Measurements from ENCODE around the gene KERA. TPM values are rescaled to one million over a fixed set of nuclear protein-coding genes. Genes with fewer than 3 reads are reported as not detected.

Gene KERA
- total RNA-seq, 1 experiment from 2014 or later, result not detected

DNA sequence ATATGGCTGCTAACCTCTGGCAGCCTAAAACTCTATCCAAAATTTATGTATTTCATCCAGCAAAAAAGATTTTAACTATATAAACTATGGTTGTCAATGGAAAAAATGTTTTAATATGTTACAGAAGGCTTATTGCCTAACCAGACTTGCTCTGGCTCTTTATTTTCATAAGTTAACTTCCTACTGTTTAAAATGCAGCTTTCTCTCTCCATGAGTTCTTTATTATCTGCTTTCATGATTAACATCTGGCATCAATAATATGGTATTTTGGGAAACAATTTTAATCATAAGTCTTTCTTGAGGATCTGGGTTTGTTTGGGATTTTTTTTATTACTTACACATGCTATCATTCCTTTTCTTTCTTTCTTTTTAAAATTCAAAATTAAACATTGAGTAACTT lies 20.5 kb downstream of the KERA start:
- no peak for DNase-seq (ENCODE audit: low read depth, low spot score)
- in situ Hi-C loops (cut with HindIII; ENCODE audit: low pct_unique_long_range_greater_than_20kb, low sequenced_read_pairs), result no loop called here

DNA sequence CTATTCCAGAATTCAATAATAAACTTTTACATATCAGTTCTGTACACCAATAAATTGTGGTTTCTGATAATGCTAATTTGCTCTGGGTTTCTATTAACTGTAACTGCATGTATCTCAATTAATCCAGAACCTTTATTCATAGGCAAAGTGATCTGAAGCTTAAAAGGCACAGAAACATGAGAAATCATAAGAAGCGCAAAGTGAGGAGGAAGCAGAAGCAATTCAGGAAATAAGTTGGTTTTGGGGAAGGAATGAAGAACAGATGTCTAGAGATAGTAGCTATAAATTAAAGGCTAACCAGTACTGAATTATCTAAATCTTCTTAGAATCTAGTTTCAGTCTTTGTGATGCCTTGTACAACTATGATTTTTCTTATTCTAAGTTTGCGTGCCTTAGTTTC lies 24.6 kb downstream of the KERA start:
- no peak for DNase-seq (ENCODE audit: low read depth, low spot score)
- in situ Hi-C loops (cut with HindIII; ENCODE audit: low pct_unique_long_range_greater_than_20kb, low sequenced_read_pairs), result no loop called here

DNA sequence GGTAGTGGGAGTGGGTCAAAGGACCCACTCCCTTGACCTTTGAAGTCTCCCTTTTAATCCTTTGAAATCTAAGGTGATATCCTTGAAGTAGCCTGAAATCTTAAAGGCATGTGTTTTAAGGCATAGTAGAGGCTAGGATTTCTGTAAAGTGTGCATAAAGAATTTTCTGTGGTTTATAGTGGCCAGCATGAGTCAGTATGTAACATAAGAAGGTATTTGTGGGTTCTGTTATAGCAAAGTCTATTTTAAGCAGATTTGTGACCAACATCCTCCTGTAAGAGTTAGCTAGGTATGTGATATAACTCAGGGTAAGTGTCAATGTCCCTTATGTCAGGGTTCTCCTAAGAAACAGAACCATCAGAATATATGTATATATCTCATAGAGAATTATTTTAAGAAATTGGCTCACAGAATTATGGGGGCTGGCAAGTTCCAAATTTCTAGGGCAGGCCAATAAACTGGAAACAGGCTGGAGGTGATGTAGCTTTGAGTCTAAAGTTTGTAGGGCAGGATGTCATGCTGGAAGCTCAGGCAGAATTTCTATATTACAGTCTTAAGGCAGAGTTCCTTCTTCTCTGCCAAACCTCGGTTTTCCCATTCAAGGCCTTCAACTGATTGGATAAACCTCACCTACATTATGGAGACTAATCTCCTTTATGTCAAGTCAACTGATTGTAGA lies 34.4 kb downstream of the KERA start:
- no peak for DNase-seq (ENCODE audit: low read depth, low spot score)
- in situ Hi-C loops (cut with HindIII; ENCODE audit: low pct_unique_long_range_greater_than_20kb, low sequenced_read_pairs), result no loop called here

DNA sequence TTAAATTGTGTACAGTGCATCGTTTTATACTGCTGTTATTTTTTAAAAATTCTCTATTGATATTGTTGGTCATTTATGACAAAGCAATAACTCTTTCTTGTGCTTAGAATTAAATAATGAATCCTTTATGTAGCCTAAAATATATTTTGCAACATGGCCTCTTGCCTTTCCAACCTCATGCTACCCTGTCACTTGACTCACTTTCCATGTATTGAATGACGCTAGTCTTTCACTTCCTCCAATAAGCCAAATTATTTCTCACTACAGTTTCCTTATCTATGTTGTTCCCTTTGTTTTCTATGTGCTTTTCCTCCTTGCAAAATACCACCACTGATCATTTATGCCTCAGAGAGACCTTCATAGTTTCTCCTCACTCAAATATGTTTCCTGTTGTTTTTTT lies 36.7 kb downstream of the KERA start:
- DNase-seq (ENCODE audit: low read depth, low spot score), result peak; percentile 89
- in situ Hi-C loops (cut with HindIII; ENCODE audit: low pct_unique_long_range_greater_than_20kb, low sequenced_read_pairs), result no loop called here

DNA sequence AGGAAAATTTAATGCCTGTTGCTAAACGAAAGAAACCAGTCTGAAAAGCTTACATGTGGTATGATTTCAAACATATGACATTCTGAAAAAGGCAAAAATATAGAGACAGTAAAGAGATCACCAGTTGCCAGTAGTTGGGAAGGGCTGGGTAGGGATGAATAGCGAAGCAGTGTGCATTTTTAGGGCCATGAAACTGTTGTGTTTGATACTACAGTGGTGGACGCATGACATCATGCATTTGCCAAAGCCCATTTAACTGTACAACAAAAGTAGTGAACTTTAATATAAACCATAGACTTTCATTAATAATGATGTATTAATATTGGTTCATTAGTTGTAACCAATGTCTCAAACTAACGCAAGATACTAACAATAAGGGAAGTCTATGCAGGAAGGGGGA lies 38.4 kb downstream of the KERA start:
- in situ Hi-C loops (cut with HindIII; ENCODE audit: low pct_unique_long_range_greater_than_20kb, low sequenced_read_pairs), result no loop called here

DNA sequence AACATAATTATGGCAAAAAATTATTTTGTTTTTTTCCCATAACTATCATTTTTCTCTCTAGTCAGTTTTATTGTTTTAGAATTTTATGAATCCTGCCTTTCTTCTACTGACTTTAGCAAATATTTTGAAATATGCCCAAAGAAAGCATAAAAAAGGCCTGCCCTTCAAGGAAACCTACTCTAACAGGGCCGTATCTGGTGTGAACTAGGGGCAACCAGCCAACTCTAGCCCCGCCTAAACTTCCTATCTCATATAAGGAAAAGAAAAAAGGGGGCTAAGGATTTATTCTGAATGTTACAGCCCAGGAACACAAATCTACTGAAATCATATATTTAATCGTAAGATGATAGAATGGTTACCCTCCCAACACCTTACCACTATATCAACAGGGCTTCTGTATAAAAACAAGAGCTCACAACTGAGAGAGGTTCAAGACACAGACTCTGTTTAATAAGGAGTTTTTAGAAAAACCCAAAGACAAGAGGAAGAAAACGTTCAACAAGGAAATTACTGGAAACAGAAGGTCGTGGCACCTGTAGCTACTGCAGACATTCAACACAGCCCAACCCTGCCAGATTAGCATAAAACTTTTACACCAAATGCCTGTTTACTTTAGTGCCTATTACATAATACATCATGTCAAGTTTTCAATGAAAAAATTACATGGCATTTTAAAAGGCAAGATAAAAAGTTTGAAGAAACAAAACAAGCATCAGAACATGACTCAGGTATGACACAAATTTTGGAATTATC lies 40.1 kb downstream of the KERA start:
- DNase-seq (ENCODE audit: low read depth, low spot score), result no peak
- in situ Hi-C loops (cut with HindIII; ENCODE audit: low pct_unique_long_range_greater_than_20kb, low sequenced_read_pairs), result no loop called here

More for the DNA sequence above, 38.4 kb downstream of the KERA start:
- DNase-seq (ENCODE audit: low read depth, low spot score), result no peak

DNA sequence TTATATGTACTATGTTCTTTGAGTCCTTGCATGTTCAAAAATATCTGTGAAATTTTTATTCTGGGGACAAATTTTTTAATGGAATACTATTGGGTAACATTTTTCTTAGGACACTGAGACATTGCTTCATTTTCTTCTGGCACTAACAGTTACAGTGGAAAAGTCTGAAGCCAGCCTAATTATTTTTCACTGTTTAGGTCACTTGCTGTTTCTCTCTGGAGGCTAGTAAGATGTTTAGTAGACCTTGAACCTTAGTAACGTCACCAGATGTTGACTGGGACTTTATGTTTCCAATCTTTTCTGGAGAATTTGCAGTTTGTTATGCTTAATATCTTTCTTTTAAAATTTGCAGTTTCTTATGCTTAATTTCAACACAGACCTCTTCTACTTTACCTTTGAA lies 40.8 kb downstream of the KERA start:
- in situ Hi-C loops (cut with HindIII; ENCODE audit: low pct_unique_long_range_greater_than_20kb, low sequenced_read_pairs), result no loop called here
- DNase-seq (ENCODE audit: low read depth, low spot score), result no peak

DNA sequence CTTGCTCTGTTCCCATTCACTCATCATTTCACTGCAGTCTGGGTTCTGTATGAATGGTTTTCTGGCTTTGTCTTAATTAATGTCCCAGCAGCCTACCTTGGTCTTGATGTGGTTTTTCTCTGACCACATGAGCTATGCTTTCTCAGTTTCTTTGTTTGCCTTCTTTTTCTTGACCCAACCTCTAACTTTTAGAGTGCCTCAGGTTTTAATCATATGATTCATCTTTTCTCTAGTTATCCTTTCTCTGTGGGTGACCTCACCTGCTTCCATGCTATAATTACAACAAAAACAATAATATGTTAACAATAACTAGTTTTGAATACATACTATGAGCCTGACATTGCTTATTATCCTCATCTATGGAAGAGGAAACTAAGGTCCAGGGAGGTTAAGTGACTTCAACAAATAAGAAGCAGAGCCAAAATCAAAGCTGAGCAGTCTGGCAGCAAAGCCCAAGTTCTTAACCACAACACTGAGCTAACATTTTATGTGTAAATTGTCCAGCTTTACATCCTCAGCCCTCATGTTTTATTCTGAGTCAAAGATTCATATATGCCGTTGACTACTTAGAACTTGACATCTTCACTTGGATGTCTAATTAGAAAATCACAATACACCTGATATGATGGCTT lies 48.4 kb downstream of the KERA start:
- in situ Hi-C loops (cut with HindIII; ENCODE audit: low pct_unique_long_range_greater_than_20kb, low sequenced_read_pairs), result no loop called here
- no peak for DNase-seq (ENCODE audit: low read depth, low spot score)

DNA sequence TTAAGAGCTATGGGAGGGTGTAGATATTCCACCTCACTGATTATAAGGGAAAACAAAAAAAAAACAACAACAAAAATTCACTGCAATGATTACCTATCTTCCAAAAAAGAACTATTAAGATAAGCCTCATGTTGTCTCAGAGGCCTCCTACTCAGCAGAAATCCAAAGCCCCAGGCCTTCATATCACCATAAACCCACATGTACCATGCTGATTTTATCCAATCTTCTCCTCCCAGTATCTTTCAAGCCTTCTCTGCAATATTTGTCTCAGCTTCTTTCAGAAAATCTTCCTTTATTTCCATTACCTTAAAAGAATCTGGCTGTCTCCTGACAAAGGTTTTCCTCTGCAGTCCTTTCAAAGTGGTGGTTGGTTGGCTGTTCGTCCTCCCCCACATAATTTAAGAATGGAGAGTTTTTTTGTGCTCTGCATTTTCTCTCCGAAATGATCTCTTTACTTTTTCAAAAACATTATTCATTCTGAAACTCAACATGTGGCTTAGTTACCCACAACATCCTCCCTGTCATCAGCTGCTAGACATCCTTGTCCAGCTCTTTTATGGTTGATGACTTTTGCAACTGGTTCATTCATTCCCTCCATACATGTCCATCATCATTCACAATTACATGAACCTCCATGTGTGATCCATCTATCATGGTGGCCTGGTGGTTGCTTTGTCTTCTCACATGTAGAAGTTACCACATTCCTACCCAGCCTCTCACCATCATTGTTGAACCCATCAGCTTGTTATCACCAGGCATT lies 50.1 kb downstream of the KERA start:
- in situ Hi-C loops (cut with HindIII; ENCODE audit: low pct_unique_long_range_greater_than_20kb, low sequenced_read_pairs), result no loop called here
- no peak for DNase-seq (ENCODE audit: low read depth, low spot score)

DNA sequence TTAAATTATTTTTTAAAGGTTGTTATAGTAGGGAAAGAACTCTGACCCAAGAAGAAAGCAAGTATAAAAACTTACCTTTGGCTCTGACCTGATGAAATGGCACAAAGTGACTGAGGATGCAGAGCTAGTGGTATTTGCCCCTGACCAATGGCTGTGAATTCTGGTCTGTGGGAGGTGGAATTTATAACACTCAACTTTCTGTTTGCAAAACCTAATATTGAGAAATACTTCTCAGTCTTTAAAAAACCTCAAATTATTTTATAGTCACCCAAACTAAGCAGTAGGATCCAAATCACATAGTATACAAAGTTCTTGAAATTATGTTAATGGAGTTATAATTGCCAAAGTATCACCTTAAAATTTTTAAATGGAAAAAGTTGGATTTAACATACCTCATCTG lies 53.0 kb downstream of the KERA start, which contains the start of gene EPYC:
TSS of gene EPYC (minus strand) at position 101 of the 400 bp plus-strand sequence. CDS start 2,407 bp downstream, outside the sequence.
- in situ Hi-C loops (cut with HindIII; ENCODE audit: low pct_unique_long_range_greater_than_20kb, low sequenced_read_pairs), result no loop called here
- DNase-seq (ENCODE audit: low read depth, low spot score), result no peak

DNA sequence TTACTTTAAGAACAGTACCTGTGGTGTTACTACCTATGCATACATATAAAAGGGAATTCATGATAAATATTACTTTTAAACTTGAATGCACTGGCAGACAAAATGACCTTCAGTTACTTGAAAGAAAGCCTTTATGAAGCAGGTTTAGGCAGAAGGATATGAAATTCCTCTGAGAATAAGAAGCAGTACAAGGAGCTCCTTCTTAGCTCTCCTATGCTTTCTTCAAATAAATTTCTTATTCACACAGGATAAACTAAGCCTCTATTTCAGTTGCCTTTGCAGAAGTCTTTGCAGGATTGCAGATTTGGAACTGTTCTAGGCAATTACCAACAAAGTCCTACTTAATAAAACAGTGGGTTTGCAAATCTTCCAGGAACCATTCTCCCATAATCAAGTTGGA lies 54.1 kb downstream of the KERA start:
- peak; percentile 88 for DNase-seq (ENCODE audit: low read depth, low spot score)
- in situ Hi-C loops (cut with HindIII; ENCODE audit: low pct_unique_long_range_greater_than_20kb, low sequenced_read_pairs), result no loop called here

DNA sequence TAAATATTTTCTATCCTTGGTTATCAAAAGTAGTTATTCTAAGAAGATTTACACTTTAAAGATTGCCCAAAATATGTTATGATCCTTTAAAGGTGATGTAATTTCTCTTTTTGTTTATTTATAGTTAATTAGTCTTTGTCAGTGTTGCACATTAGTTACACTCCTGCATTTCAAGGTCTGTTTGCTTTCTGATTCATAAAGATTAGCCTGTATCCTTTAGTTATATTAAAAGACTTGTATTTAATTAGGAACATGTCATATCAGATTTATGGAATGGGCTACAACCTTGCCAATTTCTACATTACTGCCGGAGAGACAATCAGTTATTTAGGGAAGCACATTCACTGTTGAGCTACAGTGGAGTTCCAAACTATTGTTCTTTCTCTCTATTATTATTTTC lies 56.5 kb downstream of the KERA start:
- DNase-seq (ENCODE audit: low read depth, low spot score), result no peak
- in situ Hi-C loops (cut with HindIII; ENCODE audit: low pct_unique_long_range_greater_than_20kb, low sequenced_read_pairs), result no loop called here

Other genes with a start within 250 kb of the KERA start
- not detected in 2 replicates for gene CCER1, start 102.8 kb downstream of the KERA start, total RNA-seq (2014; rRNA removed; shearing (Covaris generic))
- 0.87 and 1.0 TPM in 2 replicates for gene EPYC, start 53.1 kb downstream of the KERA start, total RNA-seq (2014; rRNA removed; shearing (Covaris generic))
- 873 and 905 TPM in 2 replicates for gene LUM, start 53.5 kb upstream of the KERA start, total RNA-seq (2014; rRNA removed; shearing (Covaris generic))
- 30.7 and 40.0 TPM in 2 replicates for gene DCN, start 124.8 kb upstream of the KERA start, total RNA-seq (2014; rRNA removed; shearing (Covaris generic))

All from SK-MEL-5 (cell line).